Activated CD4-positive, alpha-beta T cell treated with anti-CD3 and anti-CD28 coated beads for 1 hour (primary cell): ENCODE results near the gene ATP1B3.
"Not testable (repeated sequence)": the region's sequence is repeated elsewhere in the genome, so short reads cannot be mapped to it uniquely, and the experiment has no call there.

Experiments used
- DNase-seq: peaks from one replicate; pipeline ENCODE4 v3.0.0-alpha.2; 2020

ATP1B3 gene

DNA sequence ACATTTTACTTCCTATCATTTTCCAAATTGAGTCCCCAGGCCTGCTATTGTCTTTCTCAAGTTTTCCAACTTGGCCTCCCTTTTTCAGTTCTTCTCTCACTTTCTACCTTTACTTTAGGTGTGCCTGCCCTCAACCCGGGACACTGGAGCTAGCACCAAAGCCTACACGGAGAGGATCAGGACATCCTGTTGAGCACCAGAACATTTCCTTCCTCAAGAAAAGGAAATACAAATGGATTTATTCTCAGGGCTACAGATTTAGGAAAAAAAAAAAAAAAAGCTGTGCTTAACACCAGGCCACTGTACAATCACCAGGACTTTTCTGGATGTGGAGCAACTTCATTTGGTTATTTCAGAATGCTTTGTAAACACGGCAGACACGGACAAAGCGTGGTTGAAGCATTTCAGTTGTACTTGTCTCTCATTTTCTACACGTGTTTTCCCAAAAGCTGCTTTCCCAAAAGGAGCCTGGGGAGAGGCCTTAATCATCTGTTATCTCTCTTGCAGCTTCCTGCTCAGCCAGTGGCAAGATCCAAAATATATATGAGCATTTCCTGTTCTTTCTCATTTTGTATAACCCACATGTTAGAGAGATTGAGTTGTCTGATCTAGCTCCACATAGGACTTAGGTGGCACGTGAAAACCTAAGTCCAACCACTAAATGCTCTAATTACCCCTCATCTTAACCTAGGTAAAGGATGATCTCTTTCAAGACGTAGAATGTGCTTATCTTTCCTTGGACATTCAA, 15.5 kb upstream of the ATP1B3 start:
- no peak for DNase-seq

DNA sequence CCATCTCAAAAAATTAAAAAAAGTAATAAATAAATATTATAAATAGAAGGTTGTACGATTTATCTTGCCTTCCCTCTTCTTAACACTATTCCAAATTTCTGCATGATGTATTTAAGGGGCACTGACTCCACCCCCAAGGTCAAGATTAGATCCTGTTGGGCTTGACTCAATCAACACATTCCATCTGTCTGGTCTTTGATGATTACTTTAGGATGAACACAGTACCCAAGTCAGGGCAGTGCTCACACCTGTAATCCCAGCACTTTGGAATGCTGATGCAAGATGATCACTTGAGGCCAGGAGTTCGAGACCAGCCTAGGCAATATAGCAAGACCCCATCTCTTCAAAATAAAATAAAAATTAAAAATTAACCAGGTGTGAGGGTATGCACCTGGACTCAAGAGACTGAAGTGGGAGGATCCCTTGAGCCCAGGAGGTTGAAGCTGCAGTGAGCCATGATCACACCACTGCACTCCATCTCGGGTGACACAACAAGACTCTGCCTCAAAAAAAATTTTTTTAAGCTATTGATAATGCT, 14.1 kb upstream of the ATP1B3 start:
- no peak for DNase-seq

GRCh38 chr3:141863491-141863890, 13.0 kb upstream of the ATP1B3 start:
- no peak for DNase-seq

DNA sequence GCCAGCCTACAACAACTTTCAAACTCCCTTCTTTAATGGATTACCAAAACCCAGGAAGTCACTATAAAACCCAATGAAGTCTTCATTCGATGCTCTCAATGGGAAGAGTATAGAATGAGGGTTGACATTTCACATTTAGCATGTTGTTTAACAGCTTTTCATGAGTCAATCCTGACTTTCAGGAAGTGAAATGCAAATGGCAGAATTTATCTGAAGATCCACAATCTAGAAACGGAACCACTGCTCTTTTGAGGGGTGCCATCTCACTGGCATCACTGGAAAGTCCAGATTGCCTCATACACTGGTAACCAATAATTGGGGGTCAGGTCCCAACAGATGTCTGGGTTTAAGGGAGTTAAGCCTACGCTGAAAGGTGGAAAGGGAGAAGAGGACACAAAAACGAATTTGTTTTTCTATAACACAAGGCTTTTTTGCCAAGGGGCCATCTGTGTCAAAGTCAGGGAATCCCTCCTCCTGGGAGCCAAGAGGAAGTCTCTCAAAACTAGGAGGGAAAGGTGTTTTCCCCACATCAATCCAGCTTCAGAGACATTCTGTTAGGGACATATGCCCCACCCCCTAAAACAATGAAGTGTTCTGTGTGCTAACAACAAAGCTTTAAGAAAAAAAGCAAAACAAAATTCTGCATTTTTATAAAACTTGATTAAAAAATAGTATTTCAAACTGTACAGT, 12.0 kb upstream of the ATP1B3 start:
- DNase-seq: no peak

DNA sequence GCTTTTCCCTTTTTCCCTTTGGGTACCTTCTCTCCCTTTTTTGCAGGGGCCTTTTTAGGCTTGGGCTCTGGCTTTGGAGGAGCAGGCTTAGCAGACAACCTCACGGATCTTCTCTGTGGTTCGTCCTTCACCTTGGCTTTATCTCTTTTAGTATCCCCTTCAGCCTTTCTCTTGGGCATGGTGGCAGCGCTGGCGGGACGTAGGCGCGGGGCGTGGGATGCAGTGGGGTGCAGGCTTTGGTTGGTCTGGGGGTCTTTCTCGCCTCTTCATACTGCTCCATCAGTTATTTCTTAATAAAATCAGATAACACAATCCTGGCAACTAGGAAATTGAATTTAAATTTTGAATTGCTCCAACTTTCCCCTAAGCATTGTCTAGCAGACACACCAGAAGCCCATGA, 11.3 kb upstream of the ATP1B3 start:
- DNase-seq: no peak

GRCh38 chr3:141870091-141870687, 6.3 kb upstream of the ATP1B3 start:
- DNase-seq: no peak

GRCh38 chr3:141875374-141875892, 1.0 kb upstream of the ATP1B3 start:
- DNase-seq: peak; percentile 77

- peak; percentile 67 for DNase-seq
These were observed 506 bp upstream of the ATP1B3 start for GRCh38 chr3:141875893-141876380.

- DNase-seq: peak; percentile 58
These were observed 613 bp downstream of the ATP1B3 start for GRCh38 chr3:141876891-141877621.

DNA sequence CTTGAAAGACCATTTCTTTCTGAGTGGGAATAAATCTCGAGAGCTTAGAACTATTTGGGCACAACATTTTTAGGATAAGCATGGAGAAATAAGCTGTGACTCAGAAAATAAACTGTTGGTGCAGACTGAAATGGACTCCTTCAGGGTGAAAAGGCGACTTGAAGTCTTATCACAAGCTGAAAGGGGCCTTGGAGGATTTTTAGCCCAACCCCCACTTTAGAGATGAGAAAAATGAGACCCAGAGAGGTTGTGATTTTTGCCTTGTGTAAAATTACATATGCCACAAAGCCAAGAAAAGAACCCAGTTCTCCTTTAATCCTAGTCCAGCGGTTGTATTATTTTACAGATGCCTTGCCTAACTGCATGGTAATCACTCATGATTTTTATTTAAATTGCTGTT, 1.5 kb downstream of the ATP1B3 start:
- no peak for DNase-seq

DNA sequence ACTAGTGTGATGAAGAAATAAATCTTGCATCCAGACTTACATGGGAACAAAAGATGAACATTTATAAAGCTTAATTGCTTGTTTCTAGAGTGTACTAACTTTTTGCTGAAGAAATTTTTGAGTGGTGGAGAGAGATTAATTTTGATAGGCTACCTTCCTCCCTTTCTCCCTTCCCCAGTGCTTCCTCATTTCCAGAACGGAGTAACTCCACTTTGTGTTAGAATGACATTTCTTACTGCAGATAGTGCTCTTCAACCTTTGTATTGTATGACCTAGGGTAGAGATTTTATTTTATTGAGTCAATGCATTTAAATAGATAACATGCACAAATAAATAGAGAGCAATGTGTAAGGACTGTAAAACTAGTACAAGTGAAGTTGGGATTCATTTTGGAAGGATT, 1.9 kb downstream of the ATP1B3 start:
- DNase-seq: no peak

DNA sequence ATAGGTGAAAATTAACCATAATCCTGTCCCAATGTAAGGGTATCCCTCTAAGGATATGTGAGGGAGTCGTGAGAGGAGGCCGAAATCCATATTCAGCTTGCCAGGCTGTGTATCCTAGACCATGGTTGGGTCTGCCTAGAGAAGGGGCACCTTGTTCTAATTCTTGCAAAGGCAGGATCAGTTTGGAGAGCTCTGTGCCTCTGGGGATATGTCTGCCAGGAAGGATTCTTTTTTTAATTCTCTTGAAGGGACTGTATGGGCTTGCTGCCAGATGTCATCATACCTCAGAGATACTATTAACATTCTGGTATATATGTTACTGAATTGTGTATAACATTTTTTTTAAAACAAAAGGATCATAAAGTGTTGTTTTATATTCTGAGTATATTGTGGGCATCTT, 2.4 kb downstream of the ATP1B3 start:
- DNase-seq: no peak

DNA sequence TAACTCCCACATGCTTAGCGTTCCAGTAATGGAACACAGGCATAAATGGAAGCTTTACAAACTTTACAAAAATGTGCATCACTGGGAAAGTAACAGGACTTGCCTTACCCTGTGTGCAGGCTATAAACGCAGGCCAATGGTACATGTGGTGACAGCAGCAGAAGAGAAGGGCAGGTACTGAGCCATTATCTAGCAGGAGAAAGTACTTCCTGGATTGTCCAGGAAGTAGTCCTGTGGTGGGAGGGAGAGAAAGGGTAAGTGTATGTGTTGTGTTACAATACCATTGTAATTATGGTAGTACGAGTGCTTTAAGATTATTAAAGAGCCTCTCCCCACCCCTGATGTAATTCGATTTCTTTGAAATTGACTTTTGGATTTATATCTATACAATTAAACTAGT, 5.3 kb downstream of the ATP1B3 start:
- DNase-seq: no peak

- DNase-seq: no peak
These were observed 10.6 kb downstream of the ATP1B3 start for GRCh38 chr3:141887051-141887450.

- not testable (repeated sequence) for DNase-seq
These were observed 12.1 kb downstream of the ATP1B3 start for GRCh38 chr3:141888548-141888947.

DNA sequence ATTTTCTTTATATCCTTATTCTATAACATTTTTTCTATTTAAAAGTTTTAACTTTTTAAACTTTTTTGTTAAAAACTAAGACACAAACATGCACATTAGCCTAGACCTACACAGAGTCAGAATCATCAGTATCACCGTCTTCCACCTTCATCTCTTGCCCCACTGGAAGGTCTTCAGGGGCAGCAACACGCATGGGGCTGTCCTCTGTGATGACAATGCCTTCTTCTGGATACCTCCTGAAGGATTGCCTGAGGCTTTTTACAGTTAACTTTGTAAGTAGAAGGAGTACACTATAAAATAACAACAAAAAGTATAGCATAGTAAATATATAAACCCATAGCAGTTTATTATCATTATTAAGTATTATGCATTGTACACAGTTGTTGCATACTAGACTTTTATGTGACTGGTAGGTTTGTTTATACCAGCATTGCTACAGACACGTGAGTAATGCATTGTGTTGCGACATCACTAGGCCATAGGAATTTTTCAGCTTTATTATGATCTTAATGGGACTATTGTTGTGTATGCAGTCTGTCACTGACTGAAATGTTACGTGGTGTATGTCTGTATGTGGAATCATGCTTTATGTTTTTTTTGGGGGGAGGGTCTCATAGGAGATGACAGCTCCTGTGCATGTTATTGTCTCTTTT, 18.2 kb downstream of the ATP1B3 start:
- DNase-seq: no peak

GRCh38 chr3:141895731-141896130, 19.3 kb downstream of the ATP1B3 start:
- DNase-seq: no peak

GRCh38 chr3:141898908-141899307, 22.5 kb downstream of the ATP1B3 start:
- DNase-seq: no peak

GRCh38 chr3:141900343-141900742, 23.9 kb downstream of the ATP1B3 start:
- no peak for DNase-seq

GRCh38 chr3:141901914-141902313, 25.5 kb downstream of the ATP1B3 start:
- DNase-seq: no peak

DNA sequence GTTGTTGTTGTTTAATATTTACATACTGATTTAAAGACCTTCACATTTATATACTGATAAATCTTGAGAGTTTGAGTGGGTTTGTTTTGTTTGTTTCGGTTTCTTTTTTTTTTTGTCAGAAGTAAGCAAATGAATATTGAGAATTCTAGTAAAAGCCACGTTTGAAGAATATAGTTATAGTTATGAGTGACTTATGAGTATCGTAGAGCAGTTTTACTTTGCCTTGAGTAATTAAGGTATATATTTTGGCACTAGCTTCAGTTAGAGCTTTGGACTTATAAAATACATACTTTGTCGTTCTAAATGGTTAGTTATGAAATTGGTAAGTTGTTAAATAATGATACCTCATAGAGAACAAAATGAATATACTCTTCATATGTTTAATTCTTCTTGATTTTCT, 27.8 kb downstream of the ATP1B3 start:
- no peak for DNase-seq

DNA sequence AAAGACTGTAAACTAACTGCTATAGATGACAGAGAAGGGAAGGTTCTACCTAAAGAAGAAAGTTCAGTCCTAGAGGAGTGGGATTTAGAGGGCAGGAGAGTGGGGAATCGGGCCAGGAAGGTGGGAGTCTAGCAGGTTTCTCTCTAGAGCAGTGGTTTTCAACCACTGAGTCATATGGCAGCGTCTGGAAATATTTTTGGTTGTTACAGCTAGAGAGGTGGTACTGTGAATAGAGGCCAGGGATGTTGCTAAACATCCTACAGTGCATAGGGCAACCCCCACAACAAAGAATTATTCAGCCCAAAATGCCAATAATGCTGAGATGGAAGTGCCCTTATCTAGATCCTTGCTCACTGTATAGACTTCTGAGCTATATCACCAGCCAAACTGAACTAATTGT, 28.7 kb downstream of the ATP1B3 start:
- no peak for DNase-seq
